CMK (cell line): Measurements from ENCODE around the gene DUSP2.

Source experiments
- DNase-seq: peaks from one replicate; pipeline ENCODE4 v3.0.0-alpha.2; 2010; ENCODE audit warnings: low read depth

The DUSP2 gene

DNA sequence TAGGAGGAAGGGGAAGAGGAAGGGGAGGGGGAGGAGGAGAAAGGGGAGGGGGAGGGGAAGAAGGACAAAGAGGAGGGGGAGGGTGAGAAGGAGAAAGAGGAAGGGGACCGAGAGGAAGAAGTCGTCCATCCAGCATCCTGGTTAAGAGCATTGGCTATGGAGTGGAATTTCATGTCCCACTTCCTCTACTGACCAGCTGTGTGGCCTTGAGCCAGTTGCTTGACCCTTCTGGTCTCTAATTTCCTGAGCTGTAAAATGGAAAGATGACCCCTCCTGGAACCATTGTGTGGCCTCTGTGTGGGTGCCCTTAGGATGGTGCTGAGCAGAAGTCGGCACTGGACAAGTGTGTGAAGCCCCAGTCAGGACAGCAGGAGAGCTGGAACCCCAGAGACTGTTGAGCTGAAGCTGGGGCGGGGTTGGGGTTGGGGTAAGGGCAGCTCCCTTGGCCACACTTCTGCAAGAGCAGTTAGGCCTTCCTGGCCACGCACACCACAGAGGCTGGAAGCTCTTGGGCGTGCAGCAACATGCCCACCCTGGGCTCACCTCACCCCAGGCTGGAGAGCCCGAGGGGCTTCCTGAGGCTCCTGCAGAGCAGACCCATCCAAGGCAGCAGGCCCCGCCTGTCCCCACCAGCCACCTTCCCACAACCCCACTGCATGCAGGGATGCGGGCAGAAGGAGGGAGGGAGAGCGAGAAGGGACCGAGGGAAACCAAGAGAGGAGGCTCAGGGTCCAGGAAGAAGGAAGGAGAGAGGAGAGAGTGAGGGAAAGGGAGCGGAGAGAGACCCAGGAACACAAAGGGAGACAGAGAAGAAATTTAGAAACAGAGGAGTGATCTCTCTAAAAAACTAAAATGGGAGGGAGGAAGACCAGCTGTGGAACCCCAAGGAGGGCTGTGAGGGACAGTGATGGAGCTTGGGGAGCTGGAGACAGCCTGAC, 45.1 kb downstream of the DUSP2 start:
- DNase-seq: no peak

DNA sequence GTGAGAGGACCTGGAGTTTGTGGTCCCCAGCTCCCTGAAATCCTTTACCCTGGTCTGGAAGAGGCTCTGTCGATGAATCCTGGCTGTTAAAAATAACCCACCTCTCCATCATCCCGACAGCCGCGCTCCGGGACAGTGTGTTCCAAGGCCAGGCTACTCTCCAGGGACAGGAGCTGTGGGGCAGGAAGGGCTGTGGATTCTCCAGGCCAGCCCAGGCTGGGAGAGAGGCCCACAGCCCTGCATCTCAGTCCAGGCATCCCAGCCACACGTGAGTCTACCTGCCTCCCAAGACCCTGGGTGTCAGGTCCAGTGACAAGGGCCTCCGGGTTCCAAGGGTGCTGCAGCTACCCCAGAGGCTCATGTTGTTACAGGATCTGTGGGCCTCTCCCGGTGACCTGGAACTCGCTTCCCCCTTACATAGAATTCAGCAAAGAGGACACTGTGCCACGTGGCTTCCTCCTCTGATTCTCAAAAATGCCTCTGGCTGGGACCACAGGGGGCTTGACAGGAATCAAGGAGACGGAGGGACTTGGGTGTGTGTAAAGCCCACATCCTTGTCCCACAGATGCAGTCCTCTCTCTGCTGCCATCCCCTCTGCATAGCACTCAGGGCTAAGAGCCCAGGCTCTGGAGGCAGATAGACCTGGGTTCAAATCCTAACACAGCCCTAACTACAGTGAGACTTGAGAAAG, 46.2 kb downstream of the DUSP2 start:
- no peak for DNase-seq

DNA sequence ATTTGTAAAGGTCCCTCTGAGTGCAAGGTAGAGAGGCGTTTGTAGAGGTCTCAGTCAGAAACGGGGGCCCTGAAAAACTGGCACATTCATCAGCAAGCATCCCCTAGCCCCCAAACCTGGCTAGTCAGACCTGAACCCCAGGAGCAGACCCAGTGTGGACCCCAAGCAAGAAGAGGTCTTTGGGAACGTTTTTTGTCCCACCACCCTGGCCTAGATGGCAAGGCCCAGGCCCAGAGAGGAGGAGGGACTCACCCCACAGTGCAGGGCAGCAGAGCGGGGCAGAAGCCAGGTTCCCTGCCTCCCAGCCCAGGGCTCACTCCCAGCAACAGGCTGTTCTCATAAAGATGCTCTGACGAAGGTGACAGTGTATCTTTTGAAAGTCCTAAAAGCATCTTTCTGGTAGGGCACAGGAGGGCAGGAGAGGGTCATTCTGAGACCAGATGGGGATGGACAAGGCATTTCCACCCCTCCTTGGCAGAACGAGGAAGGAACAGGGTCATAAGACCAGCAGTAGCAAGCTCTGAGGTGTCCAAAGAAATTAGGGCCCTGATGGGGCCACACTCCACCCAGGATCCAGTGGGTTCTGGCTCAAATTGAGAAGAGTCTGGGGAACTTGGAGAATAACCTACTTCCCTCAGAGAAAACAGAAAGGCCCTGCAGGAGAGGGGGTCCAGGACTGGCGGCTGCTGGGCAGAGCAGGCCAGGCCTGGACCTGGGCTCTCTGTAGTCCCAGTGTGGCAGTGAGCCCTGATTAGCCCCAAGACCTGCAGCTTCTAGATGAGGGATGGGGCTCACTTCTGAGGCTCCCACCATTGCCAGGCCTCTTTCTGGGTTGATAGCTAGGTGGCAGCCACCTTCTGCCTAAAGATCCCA, 47.1 kb downstream of the DUSP2 start:
- no peak for DNase-seq

DNA sequence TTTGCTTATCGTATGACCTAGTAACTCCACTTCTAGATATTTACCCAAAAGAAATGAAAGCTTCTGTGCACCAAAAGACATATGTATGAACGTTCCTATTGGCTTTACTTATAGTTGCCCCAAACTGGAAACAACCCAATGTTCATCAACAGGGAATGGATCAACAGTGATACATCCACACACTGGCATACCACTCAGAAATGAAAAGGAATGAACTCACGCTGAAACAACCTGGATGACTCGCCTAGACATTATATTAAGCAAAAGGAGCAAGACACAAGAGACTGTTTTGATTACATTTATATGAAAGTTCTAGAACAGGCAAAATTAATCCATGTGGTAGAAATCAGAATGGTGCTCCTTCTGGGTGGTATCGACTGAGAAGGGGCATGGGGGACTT, 47.8 kb downstream of the DUSP2 start:
- DNase-seq: no peak

DNA sequence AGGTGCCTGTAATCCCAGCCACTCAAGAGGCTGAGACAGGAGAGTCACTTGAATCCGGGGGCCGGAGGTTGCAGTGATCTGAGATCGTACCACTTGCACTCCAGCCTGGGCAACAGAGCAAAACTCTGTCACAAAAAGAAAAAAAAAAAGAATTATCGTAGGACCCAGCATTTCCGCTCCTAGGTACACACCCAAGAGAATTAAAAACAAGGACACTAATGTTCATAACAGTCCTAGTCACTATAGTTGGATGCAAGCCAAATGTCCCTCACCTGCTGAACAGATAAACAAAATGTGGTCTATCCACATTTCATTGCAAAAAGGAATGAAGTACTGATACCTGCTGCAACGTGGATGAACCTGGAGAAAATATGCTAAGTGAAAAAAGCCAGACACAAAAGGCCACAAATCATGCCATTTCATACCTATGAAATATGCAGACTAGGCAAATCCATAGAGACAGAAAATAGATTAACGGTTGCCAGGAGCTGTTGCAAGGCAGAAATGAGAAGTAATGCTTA, 50.1 kb downstream of the DUSP2 start:
- DNase-seq: no peak

DNA sequence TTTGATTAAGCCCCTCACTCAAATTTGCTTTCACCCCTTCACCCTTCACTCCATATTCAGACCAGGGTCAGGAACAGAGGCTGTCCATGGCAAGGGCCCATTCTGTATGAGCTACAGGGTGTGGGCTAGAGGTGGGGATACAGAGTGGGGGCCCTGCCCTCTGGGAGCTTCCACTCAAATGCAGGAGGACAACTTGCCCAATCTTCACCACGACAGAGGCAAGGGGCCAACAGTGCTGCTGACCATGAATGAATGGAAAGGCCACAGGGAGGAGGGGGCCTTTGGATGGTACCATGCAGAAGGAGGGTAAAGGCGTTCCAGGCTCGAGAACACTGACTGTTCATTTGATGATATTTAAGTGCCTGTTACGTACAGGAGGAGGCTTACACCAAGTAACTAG, 51.7 kb downstream of the DUSP2 start:
- no peak for DNase-seq
